ENCODE measurements around the gene SST. TPM values are rescaled to one million over a fixed set of nuclear protein-coding genes. Genes with fewer than 3 reads are reported as not detected.

Gene SST
- total and polyA plus RNA-seq, 2 of the 13 experiments (the other 11 are each of a cell fraction or from before 2014, with no cell fraction given): not detected

GRCh38 chr3:187705164-187705563 is 35.0 kb upstream of the SST start (continued):
- TF ChIP-seq THAP8 (CRISPR knock-in tag; IDR thresholded peaks at IDR 0.05; ENCODE audit: borderline replicate concordance) (no peak), HIVEP1 (CRISPR knock-in tag; IDR thresholded peaks at IDR 0.05) (no peak), REXO4 (CRISPR knock-in tag; IDR thresholded peaks at IDR 0.05; ENCODE audit: borderline replicate concordance) (no peak), ZNF160 (CRISPR knock-in tag; IDR thresholded peaks at IDR 0.05) (no peak), MED8 (CRISPR knock-in tag; IDR thresholded peaks at IDR 0.05; ENCODE audit: insufficient replicate concordance) (no peak), ZNF761 (CRISPR knock-in tag; conservative IDR thresholded peaks at IDR 0.05) (no peak), RFXANK (CRISPR knock-in tag; IDR thresholded peaks at IDR 0.05) (no peak), ZNF362 (CRISPR knock-in tag; IDR thresholded peaks at IDR 0.05; ENCODE audit: borderline replicate concordance) (no peak), ZNF569 (CRISPR knock-in tag; IDR thresholded peaks at IDR 0.05; ENCODE audit: borderline replicate concordance) (no peak), ZNF142 (CRISPR knock-in tag; IDR thresholded peaks at IDR 0.05) (no peak)
- TF ChIP-seq, protein P1, sequence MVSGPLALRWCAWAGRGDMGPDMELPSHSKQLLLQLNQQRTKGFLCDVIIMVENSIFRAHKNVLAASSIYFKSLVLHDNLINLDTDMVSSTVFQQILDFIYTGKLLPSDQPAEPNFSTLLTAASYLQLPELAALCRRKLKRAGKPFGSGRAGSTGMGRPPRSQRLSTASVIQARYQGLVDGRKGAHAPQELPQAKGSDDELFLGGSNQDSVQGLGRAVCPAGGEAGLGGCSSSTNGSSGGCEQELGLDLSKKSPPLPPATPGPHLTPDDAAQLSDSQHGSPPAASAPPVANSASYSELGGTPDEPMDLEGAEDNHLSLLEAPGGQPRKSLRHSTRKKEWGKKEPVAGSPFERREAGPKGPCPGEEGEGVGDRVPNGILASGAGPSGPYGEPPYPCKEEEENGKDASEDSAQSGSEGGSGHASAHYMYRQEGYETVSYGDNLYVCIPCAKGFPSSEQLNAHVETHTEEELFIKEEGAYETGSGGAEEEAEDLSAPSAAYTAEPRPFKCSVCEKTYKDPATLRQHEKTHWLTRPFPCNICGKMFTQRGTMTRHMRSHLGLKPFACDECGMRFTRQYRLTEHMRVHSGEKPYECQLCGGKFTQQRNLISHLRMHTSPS (CRISPR knock-in tag; IDR thresholded peaks at IDR 0.05; ENCODE audit: low read depth): no peak
- TF ChIP-seq, protein P2, sequence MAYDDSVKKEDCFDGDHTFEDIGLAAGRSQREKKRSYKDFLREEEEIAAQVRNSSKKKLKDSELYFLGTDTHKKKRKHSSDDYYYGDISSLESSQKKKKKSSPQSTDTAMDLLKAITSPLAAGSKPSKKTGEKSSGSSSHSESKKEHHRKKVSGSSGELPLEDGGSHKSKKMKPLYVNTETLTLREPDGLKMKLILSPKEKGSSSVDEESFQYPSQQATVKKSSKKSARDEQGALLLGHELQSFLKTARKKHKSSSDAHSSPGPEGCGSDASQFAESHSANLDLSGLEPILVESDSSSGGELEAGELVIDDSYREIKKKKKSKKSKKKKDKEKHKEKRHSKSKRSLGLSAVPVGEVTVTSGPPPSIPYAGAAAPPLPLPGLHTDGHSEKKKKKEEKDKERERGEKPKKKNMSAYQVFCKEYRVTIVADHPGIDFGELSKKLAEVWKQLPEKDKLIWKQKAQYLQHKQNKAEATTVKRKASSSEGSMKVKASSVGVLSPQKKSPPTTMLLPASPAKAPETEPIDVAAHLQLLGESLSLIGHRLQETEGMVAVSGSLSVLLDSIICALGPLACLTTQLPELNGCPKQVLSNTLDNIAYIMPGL (CRISPR knock-in tag; IDR thresholded peaks at IDR 0.05; ENCODE audit: borderline replicate concordance in 1 of 2, low read depth in 1 of 2): no peak

Data from HepG2 (cell line).